GM13977 (cell line): ENCODE measurements around the gene MEP1A.

Experiments
- DNase-seq: peaks from one replicate; pipeline ENCODE4 v3.0.0; 2012; ENCODE audit warnings: low spot score
- CTCF ChIP-seq: IDR thresholded peaks from 2 replicates; pipeline ENCODE4 v1.5.1; 2012; ENCODE audit warnings: mild to moderate bottlenecking, control low read depth; ENCODE audit not compliant: insufficient read depth; ENCODE audit errors: extremely low read depth, missing control alignments
- in situ Hi-C: fragments of 300-500 bp; cut with MboI; formaldehyde crosslinking; loops from one replicate; pipeline ENCODE4 v1.12.0; 2022; ENCODE audit warnings: low sequenced_read_pairs, low pct_unique_long_range_greater_than_20kb, mixed read lengths, inconsistent platforms; ENCODE audit not compliant: unreplicated experiment

The MEP1A gene

DNA sequence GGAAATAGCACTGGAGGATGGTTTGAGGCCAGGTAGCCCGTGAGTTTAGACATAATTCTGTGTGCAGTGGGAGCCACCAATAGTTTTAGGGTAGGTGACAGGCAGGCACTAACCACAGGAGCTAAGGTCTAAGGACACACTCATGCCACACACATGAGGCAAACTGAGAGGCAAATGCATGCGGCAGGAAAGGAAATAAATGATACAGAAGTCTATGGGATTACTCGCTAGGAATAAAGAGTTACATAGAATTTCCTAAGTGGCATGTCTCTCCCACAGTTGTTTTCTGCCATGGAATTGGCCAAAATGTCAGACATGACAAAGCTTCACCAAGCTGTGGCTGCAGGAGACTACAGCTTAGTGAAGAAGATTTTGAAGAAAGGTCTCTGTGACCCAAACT is 41.5 kb upstream of the MEP1A start:
- no peak for TF ChIP-seq CTCF
- no peak for DNase-seq
- in situ Hi-C loops: no loop called here

- in situ Hi-C loops: no loop called here
Observed at GRCh38 chr6:46755865-46756264, 37.3 kb upstream of the MEP1A start.

DNA sequence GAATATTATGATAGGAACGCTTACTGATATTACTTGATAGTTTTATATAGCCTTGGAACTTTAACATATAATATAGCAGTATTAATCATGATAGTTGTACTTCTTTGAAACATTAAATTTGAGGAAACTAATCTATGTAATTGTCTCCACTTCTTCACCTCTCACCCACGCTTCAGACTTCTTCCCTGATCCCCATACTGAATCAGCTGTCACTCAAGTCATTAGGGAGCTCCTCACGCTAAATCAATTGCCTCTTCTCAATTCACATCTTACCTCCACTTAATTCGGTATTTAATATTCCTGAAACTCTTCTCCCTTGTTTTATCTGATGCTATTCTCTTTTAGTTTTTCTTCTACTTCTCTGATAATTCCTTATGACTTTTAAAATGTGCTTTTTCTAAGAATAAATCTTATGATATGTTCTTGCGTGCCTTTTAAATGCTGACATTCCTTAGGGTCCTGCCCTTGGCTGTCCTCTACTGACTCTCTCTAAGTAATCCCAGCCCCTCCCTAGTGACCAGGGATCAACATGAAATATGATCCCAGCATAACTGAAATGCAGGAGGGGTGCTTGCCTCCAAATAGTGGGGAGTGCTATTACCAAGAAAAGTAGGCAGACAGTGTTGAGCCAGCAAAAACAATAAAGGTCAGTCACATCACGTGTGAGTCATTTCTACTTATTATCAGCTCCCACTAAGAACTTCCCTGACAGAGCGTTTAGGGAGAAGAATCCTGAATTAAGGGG is 36.5 kb upstream of the MEP1A start:
- in situ Hi-C loops: no loop called here
- DNase-seq: no peak
- no peak for TF ChIP-seq CTCF

More at GRCh38 chr6:46755865-46756264, 37.3 kb upstream of the MEP1A start:
- TF ChIP-seq CTCF: no peak
- no peak for DNase-seq

GRCh38 chr6:46757214-46757596 is 36.0 kb upstream of the MEP1A start:
- TF ChIP-seq CTCF: no peak
- no peak for DNase-seq
- in situ Hi-C loops: no loop called here

GRCh38 chr6:46758960-46759753 is 34.0 kb upstream of the MEP1A start:
- no peak for TF ChIP-seq CTCF
- in situ Hi-C loops: no loop called here
- no peak for DNase-seq

DNA sequence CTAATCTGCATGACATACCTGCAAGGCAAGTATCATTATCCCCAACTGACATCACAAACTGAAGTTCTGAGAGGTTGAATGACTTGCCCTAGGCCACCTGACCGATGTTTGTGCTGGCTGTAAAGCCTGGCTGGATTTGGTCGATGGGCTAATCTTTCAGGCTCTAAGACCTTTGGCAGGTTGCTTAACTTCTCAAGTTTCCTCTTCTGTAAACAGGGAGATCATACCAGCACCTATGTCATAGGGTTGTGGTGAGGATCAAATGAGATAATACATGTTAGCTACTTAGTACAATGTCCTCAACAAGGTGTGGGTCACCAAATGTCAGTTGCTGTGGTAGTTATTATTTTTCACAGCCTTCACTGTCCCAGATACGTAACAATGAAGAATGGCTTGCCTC is 32.3 kb upstream of the MEP1A start:
- DNase-seq: no peak
- in situ Hi-C loops: no loop called here
- no peak for TF ChIP-seq CTCF
